DMS53 treated with DMSO at 0.1 percent for 48 hours (cell line): ENCODE data around the gene EIF2B4.

Experiments used
- DNase-seq: peaks from one replicate; lab custom pipeline; 2025; ENCODE audit not compliant: unreplicated experiment; lab: John Stamatoyannopoulos, UW

EIF2B4 gene

DNA sequence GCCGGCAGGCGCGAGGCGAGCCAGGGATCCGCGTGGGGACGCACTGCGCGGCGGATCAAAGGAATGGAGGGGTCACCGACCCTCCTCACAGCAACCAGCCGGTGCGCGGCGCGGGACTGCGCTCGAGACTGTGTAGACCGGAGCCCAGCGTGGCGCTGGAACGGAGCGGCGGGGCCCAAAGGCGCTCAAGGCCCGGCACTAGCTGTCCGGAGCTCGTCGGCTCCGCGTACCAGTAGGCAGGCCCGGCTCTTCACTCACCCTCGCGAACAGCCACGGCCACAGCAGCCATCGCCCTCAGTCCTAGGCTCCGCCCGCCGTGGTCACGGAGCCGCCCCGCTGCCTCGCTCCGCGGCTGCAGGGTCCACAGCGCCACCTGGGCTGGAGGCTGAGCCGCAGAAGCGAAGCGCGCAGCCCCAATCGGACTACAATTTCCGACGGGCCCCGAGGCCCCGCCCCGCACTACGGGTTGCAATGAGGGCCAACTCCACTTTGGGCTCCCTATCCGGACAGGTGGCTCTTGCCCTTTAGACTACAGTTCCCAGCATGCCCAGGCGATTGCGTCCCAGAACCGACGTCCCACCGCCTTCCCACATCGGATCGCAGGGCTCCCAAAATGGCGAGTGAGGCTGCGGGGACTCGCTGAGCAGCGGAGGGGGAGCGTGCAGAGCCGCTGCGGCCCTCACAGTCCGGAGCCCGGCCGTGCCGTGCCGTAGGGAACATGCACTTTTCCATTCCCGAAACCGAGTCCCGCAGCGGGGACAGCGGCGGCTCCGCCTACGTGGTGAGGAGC lies at the start of gene EIF2B4, which contains the start of gene SNX17:
EIF2B4 (minus strand) TSS at position 313 of the 790 bp plus-strand sequence; CDS start at position 289, 24 bp downstream.
SNX17 (plus strand) TSS at position 591 of the 790 bp plus-strand sequence; CDS start at position 719, 128 bp downstream.
- peak; percentile 93 for DNase-seq

- DNase-seq, result no peak
Measured at GRCh38 chr2:27416151-27416550, 46.0 kb upstream of the EIF2B4 start.

DNA sequence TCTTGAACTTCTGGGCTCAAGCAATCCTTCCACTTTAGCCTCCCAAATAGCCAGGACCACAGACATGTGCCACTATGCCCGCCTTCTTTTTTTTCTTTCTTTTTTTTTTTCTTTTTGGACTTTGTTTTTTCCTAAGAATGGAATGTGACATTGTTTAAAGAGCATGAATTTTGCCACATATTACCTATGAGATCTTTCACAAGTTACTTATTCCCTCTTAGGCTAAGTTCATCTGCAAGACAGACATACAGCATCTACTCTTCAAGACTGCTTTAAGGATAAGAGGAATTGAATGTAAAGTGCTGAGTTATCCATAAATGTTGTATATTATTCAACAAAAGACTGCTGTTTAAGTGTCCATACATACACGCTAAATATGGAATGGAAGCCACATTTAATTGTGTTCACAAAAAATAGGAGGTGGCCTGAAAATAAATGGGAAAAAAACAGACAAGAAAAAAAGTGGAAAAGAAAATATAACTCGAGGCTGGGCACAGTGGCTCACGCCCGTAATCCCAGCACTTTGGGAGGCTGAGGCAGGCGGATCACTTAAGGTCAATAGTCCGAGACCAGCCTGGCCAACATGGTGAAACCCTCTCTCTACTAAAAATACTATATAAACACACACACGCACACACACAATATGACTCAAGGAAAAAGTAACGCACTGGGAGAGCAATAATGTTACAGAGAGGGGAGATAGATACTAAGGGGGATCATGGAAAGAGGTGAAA lies 42.4 kb upstream of the EIF2B4 start:
- DNase-seq, result no peak

GRCh38 chr2:27409321-27410073 lies 39.4 kb upstream of the EIF2B4 start, which contains the start of gene PPM1G:
PPM1G (minus strand) TSS chr2:27409591; CDS start chr2:27409422, 169 bp downstream.
- DNase-seq, result peak; percentile 86

DNA sequence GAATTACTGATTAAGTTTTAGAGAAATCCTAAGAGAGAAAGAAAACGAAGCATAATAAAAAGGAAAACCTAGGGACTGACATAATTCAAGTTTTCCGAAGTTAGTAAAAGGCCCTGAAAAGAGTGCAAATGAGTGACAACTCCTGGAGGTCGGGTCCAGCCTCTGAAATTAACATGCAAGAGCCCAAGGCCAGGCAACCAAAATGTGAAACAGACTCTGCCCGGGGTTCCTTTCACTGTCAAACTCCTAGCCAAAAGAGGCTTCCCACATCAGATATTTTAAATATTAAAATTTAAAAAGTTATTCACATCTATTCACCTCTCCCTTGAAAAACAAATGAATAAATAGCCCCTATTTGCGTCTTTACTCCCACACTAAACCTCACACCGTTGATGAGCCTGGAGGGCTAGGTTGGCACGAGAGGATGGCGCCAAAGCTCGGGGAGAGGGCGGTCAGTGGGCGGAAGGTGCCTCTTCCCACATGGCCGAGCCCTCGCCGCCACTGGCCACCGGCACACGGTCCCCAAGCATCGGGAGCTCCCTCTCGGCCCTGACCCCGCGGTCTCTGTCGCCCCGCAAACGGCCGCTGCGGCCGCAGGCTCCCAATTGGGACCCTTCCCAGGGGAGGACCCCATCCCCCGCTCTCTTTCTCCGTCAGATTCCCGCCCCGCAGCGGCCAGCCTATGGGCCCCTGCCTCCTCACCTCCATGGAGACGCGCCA lies 38.6 kb upstream of the EIF2B4 start:
- no peak for DNase-seq

DNA sequence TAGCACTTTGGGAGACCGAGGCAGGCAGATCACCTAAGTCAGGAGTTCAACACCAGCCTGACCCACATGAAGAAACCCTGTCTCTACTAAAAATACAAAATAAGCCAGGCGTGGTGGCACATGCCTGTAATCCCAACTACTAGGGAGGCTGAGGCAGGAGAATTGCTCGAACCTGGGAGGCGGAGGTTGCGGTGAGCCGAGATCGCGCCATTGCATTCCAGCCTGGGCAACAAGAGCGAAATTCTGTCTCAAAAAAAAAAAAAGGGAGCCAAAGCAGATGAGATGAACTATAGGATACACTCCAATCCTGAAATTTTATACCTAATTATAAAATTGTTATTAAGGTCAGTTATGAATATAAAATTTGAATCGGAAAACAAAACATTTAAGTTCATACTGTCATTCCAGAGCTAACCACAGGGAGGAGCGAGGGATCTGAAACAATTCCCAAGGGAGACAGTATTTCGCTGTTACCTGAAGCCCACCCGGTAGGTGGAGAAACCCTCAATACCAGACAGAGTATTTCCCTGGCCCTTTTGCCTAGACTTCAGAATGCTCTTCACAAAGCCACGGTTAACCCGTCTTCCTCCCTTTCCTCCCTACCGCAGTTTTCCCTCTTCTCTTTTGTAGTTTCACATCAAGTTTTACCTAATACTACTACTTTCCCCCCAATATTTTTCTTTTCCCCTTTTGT lies 37.8 kb upstream of the EIF2B4 start:
- DNase-seq, result no peak

GRCh38 chr2:27400348-27401135 lies 30.4 kb upstream of the EIF2B4 start:
- no peak for DNase-seq

DNA sequence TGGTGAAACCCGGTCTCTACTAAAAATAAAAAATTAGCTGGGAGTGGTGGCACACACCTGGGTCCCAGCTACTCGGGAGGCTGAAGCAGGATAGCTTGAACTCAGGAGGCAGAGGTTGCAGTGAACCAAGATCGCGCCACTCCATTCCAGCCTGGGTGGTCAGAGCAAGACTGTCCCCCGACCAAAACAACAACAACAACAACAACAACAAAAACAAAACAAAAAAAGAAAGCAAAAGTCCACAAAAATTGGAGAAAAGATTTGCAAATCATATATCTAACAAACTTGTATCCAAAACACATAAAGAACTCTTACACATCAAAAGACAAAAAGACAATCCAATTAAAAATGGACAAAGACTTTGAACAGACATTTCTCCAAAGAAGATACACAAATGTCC lies 28.8 kb upstream of the EIF2B4 start:
- no peak for DNase-seq

DNA sequence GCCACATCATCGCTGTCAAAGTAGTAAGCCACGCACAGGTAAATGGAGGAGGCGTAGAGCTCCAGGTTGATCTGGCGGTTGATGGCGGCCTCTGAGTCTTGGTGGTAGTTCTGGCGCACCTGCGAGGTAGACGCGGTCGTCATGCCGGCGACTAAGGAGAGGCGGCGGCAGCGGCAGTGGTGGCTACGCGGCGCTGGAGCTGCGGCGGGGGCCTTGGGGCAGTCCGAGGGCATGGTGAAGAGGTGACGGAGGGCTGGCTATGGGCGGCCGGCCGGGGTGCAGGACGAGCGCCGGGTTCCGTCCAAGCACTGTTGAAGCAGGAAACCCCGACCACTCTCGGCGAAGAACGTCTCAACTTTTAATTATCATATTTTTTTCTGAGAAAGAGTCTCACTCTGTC lies 23.1 kb upstream of the EIF2B4 start:
- no peak for DNase-seq

DNA sequence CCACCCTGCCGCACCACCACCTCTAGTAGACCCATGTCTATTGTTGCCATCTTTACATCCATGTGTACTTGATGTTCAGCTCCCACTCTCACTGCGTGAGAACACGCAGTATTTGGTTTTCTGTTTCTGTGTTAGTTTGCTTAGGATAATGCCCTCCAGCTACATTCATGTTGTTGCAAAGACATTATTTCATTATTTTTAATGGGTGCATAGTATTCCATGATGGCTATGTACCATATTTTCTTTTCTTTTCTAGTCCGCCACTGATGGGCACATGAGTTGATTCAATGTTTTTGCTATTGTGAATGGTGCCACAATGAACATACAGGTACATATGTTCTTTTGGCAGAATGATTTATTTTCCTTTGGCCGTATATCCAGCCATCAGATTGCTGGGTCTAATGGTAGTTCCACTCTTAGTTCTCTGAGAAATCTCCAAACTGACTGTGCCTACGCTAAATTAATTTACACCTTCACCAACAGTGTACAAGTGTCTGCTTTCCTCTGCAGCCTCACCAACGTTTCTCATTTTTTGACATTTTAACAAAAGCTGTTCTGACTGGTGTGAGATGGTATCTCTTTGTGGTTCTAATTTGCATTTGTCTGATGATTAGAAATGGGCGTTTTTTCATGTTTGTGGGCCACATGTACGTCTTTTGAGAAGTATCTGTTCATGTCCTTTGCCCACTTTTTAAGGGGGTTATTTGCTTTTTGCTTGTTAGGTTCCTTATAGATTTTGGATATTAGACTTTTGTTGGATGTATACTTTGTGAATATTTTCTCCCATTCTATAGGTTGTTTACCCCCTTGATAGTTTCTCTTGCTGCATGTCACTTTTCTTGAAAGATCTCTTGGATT lies 20.9 kb upstream of the EIF2B4 start:
- DNase-seq, result no peak

DNA sequence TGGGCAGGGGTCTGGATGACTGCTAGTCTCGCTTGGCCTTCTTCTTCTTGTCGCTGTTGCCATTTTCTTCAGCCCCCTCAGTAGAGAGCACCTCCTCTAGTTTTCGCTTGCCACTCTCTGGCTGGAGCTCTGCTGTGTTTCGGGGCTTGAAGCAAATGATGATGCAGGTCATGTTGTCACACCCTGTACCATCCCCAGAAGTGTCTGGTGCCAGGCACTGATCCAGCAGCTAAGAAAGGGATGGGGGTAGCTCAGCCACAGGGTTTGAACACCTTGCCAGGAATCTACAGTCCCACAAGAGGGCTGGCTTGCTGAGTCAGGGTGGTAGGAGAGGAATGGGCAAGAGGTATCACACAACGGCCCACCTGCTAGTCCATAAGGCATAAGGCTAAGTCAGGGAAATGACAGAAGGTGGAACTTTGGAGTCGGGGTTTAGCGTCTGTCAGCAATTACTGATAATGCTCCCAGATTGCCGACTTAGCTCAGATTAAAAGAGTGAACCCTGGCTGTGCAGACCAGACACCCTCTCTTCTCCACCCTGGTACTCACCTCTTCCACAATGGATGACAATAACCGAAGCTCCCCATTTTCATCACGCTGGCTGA lies 11.5 kb upstream of the EIF2B4 start:
- DNase-seq, result no peak

GRCh38 chr2:27380626-27381545 lies 10.7 kb upstream of the EIF2B4 start, which contains the start of gene ZNF513:
ZNF513 (minus strand) TSS chr2:27380734; CDS start chr2:27380526, 208 bp downstream.
- DNase-seq, result peak; percentile 76

DNA sequence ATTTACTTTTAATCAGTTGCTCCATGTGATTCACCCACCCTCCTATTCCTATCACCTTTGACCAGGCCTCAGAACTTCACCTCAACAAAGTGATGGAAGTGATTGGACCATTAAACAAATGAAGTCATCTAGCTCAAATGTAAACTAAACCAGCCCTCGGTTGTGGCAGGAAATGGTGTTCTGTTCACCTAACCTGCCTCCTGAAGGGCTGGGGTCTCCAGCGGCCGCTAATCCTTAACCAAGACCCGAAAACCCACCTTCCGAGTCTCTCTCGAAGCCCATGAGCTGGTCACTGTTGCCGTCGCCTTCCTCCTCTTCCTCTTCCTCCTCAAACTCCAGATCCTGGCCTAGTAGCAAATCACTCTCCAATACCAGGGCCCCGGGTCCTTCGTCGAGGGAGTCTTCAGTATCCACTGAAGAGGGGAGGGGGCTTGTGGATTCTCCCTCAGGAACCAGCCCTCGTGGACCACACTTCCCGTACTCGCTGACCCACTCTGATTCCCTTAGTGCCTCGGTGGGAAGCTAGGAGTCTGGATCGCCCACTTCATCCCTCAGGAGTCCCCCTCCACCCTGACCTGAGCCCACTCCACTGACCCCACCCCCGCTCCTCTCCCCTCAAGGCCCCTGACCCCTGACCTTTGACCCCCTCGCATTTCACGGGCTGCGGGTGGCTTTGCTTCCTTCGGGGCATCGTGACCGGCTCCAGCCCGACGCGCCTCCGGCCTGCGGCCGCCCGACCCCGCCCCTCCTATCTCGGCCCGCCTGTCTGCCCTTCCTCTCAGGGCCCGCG lies 9.9 kb upstream of the EIF2B4 start:
- DNase-seq, result peak; percentile 35

GRCh38 chr2:27379383-27379835 lies 9.3 kb upstream of the EIF2B4 start:
- DNase-seq, result no peak

DNA sequence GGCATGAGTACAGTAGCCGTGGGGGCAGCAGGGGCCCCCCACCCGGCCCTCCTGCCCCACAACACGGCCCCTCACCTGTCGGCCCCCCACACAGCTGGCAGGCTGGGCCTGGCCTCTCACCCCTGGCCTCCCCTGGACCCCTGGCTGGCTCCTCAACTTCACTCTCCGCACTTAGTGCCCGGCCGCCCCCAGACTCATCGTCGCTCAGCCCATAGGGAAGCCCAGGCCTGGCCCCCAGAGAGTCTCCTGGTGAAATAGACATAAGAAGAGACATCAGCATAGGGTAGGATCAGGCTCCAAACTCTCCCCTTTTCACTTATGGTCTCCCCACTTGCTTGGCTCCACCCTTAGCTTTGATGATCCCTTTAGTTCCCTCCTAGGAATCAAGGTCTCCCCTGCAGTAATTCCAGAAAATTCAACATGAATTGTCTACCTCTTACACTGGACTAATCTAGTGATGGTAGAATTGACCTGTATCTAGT lies 8.7 kb upstream of the EIF2B4 start:
- no peak for DNase-seq
